ENCODE data around the gene TEX261.

- TF ChIP-seq FOXA1 (IDR thresholded peaks at IDR 0.05) (no peak), ARNT (IDR thresholded peaks at IDR 0.05) (no peak), BHLHE40 (IDR thresholded peaks at IDR 0.05; ENCODE audit: borderline replicate concordance) (no peak), ZNF384 (IDR thresholded peaks at IDR 0.05) (no peak), TARDBP (IDR thresholded peaks at IDR 0.05) (no peak), SP1 (IDR thresholded peaks at IDR 0.05) (no peak), FOXM1 (IDR thresholded peaks at IDR 0.05; ENCODE audit: borderline replicate concordance) (no peak), HDGF (IDR thresholded peaks at IDR 0.05; ENCODE audit: borderline replicate concordance) (no peak), SUZ12 (IDR thresholded peaks at IDR 0.05) (no peak), ELF4 (IDR thresholded peaks at IDR 0.05) (no peak), PKNOX1 (IDR thresholded peaks at IDR 0.05) (no peak)
Observed at GRCh38 chr2:70999362-70999761, 4.7 kb upstream of the TEX261 start.
